ENCODE measurements around the gene WDR31. TPM values are rescaled to one million over a fixed set of nuclear protein-coding genes. Genes with fewer than 3 reads are reported as not detected.

WDR31 gene
- total RNA-seq, 1 donor from 2014 or later = 0.35 TPM

- no peak for DNase-seq (ENCODE audit: low read depth)
- TF ChIP-seq, protein P1, sequence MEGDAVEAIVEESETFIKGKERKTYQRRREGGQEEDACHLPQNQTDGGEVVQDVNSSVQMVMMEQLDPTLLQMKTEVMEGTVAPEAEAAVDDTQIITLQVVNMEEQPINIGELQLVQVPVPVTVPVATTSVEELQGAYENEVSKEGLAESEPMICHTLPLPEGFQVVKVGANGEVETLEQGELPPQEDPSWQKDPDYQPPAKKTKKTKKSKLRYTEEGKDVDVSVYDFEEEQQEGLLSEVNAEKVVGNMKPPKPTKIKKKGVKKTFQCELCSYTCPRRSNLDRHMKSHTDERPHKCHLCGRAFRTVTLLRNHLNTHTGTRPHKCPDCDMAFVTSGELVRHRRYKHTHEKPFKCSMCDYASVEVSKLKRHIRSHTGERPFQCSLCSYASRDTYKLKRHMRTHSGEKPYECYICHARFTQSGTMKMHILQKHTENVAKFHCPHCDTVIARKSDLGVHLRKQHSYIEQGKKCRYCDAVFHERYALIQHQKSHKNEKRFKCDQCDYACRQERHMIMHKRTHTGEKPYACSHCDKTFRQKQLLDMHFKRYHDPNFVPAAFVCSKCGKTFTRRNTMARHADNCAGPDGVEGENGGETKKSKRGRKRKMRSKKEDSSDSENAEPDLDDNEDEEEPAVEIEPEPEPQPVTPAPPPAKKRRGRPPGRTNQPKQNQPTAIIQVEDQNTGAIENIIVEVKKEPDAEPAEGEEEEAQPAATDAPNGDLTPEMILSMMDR (conservative IDR thresholded peaks at IDR 0.05; ENCODE audit: low read depth, low read length) = no peak
- H3K4me3 ChIP-seq (ENCODE audit: low read depth, low read length) = no peak overlapping the region
Measured at GRCh38 chr9:113316030-113316429, 24.0 kb downstream of the WDR31 start.

DNA sequence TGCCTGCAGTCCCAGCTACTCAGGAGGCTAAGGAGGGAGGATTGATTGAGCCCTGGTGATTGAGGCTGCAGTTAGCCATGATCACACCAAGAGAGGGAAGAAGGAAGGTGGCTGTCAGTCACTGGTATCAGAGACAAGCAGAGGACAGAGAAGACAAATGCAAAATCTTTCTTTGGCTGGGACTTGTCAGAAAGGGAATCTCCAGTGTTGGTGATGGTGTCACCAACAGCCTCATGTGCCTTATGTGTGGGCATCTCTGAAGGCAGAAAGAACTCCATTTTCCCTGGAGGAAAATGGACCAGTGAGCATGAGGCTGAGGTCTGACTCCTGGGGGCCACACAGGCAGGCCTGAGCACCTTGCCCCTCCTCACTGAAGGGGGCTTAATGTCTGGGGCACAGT is 24.8 kb downstream of the WDR31 start:
- H3K4me3 ChIP-seq (ENCODE audit: low read depth, low read length) = no peak overlapping the region
- TF ChIP-seq, protein P1 (conservative IDR thresholded peaks at IDR 0.05; ENCODE audit: low read depth, low read length) = no peak
- DNase-seq (ENCODE audit: low read depth) = no peak

- TF ChIP-seq, protein P1 (conservative IDR thresholded peaks at IDR 0.05; ENCODE audit: low read depth, low read length) = no peak
- no peak overlapping the region for H3K4me3 ChIP-seq (ENCODE audit: low read depth, low read length)
- DNase-seq (ENCODE audit: low read depth) = no peak
Measured at GRCh38 chr9:113313261-113313660, 26.8 kb downstream of the WDR31 start.

- TF ChIP-seq, protein P1 (conservative IDR thresholded peaks at IDR 0.05; ENCODE audit: low read depth, low read length) = no peak
- no peak overlapping the region for H3K4me3 ChIP-seq (ENCODE audit: low read depth, low read length)
- no peak for DNase-seq (ENCODE audit: low read depth)
Measured at GRCh38 chr9:113311961-113312360, 28.1 kb downstream of the WDR31 start.

- TF ChIP-seq, protein P1 (conservative IDR thresholded peaks at IDR 0.05; ENCODE audit: low read depth, low read length) = no peak
- DNase-seq (ENCODE audit: low read depth) = no peak
- H3K4me3 ChIP-seq (ENCODE audit: low read depth, low read length) = no peak overlapping the region
Measured at GRCh38 chr9:113310538-113310937, 29.5 kb downstream of the WDR31 start.

GRCh38 chr9:113309204-113309813 is 30.8 kb downstream of the WDR31 start:
- no peak overlapping the region for H3K4me3 ChIP-seq (ENCODE audit: low read depth, low read length)
- TF ChIP-seq, protein P1 (conservative IDR thresholded peaks at IDR 0.05; ENCODE audit: low read depth, low read length) = peak; percentile 86
- DNase-seq (ENCODE audit: low read depth) = no peak

DNA sequence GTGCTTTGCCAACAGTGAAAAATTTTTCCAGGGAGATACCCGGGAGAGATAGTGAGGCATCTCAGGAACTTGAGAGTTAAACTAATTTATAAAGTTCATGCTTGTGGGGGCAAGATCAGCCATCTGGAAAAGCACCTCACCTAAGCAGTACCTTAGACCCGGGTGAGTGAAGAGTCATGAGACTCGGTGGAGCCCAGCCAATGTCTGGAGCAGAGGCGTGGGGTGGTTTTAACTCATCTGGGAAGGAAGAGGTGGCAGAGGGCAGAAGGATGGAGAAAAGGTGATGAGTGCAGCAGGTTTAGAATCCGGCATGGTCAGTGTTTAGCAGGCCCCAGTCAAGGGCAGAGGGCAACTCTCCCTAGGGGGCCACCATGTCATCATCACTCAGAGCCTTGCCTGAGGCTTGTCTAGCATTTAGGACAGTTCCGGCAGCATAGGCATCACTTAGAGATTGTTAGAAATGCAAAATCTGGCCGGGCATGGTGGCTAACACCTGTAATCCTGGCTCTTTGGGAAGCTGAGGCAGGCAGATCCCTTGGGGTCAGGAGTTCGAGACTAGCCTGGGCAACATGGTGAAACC is 32.6 kb downstream of the WDR31 start:
- H3K4me3 ChIP-seq (ENCODE audit: low read depth, low read length) = no peak overlapping the region
- TF ChIP-seq, protein P1 (conservative IDR thresholded peaks at IDR 0.05; ENCODE audit: low read depth, low read length) = no peak
- no peak for DNase-seq (ENCODE audit: low read depth)
